ENCODE results near the gene LPCAT3.
A peak's percentile ranks its signal among the peaks of the same experiment; 100 is the strongest.
"Not testable (repeated sequence)": the region's sequence is repeated elsewhere in the genome, so short reads cannot be mapped to it uniquely, and the experiment has no call there.

Gene LPCAT3

GRCh38 chr12:7018350-7019042, at the start of gene LPCAT3:
LPCAT3 (minus strand) TSS chr12:7018476; CDS start chr12:7018424, 52 bp downstream.
- peak; percentile 98 for DNase-seq

- no peak for DNase-seq
Measured at GRCh38 chr12:7067096-7067495, 48.8 kb upstream of the LPCAT3 start.

- DNase-seq, result no peak
Measured at GRCh38 chr12:7066596-7066995, 48.3 kb upstream of the LPCAT3 start.

- DNase-seq, result no peak
Measured at GRCh38 chr12:7065073-7065623, 46.9 kb upstream of the LPCAT3 start.

- DNase-seq, result no peak
Measured at GRCh38 chr12:7064516-7064915, 46.2 kb upstream of the LPCAT3 start.

- no peak for DNase-seq
Measured at GRCh38 chr12:7061596-7061995, 43.3 kb upstream of the LPCAT3 start.

GRCh38 chr12:7061138-7061537, 42.9 kb upstream of the LPCAT3 start:
- no peak for DNase-seq

GRCh38 chr12:7060353-7060954, 42.2 kb upstream of the LPCAT3 start, which contains the start of gene C1S:
C1S (plus strand) TSS chr12:7060718; CDS start chr12:7061913, 1,195 bp downstream.
- DNase-seq, result peak; percentile 88

GRCh38 chr12:7059780-7060179, 41.5 kb upstream of the LPCAT3 start:
- no peak for DNase-seq

GRCh38 chr12:7058850-7059395, 40.6 kb upstream of the LPCAT3 start:
- DNase-seq, result no peak

GRCh38 chr12:7058163-7058845, 40.0 kb upstream of the LPCAT3 start:
- no peak for DNase-seq

GRCh38 chr12:7055736-7056135, 37.5 kb upstream of the LPCAT3 start:
- DNase-seq, result not testable (repeated sequence)

- DNase-seq, result no peak
Measured at GRCh38 chr12:7054925-7055324, 36.6 kb upstream of the LPCAT3 start.

GRCh38 chr12:7049973-7050372, 31.7 kb upstream of the LPCAT3 start:
- DNase-seq, result not testable (repeated sequence)

GRCh38 chr12:7049445-7049951, 31.2 kb upstream of the LPCAT3 start:
- DNase-seq, result not testable (repeated sequence)

GRCh38 chr12:7047306-7047705, 29.0 kb upstream of the LPCAT3 start:
- DNase-seq, result no peak

GRCh38 chr12:7046383-7047105, 28.3 kb upstream of the LPCAT3 start:
- DNase-seq, result no peak

GRCh38 chr12:7045913-7046312, 27.6 kb upstream of the LPCAT3 start:
- DNase-seq, result no peak

GRCh38 chr12:7042842-7043241, 24.6 kb upstream of the LPCAT3 start:
- no peak for DNase-seq

GRCh38 chr12:7039403-7039802, 21.1 kb upstream of the LPCAT3 start:
- no peak for DNase-seq

- DNase-seq, result no peak
Measured at GRCh38 chr12:7038591-7038990, 20.3 kb upstream of the LPCAT3 start.

- not testable (repeated sequence) for DNase-seq
Measured at GRCh38 chr12:7037411-7037810, 19.1 kb upstream of the LPCAT3 start.
